GM06990 (cell line): Measurements from ENCODE around the gene AK2.
A peak's percentile ranks its signal among the peaks of the same experiment; 100 is the strongest.

ENCODE experiments used
- DNase-seq: peaks from one replicate; pipeline ENCODE4 v3.0.0-alpha.2; 2011; ENCODE audit not compliant: insufficient read length; ENCODE audit errors: extremely low read depth
- H3K27me3 ChIP-seq: replicated peaks from 2 replicates; pipeline ENCODE4 v1.6.0; 2011; ENCODE audit warnings: low read length; ENCODE audit not compliant: control insufficient read depth, insufficient read depth
- H3K36me3 ChIP-seq: 2 replicates; pipeline ENCODE4 v1.5.1; 2011; ENCODE audit warnings: low read length; ENCODE audit not compliant: control insufficient read depth, insufficient read depth
- H3K4me3 ChIP-seq: replicated peaks from 2 replicates; pipeline ENCODE4 v1.5.1; 2011; ENCODE audit warnings: low read depth, mild to moderate bottlenecking, control low read depth, low read length
- TF ChIP-seq, protein P1 (sequence below): IDR thresholded peaks from 2 replicates; pipeline ENCODE4 v1.5.1; 2011; ENCODE audit warnings: low read length, control low read depth, mild to moderate bottlenecking, inconsistent platforms; ENCODE audit not compliant: insufficient read depth, poor library complexity, severe bottlenecking

AK2 gene

DNA sequence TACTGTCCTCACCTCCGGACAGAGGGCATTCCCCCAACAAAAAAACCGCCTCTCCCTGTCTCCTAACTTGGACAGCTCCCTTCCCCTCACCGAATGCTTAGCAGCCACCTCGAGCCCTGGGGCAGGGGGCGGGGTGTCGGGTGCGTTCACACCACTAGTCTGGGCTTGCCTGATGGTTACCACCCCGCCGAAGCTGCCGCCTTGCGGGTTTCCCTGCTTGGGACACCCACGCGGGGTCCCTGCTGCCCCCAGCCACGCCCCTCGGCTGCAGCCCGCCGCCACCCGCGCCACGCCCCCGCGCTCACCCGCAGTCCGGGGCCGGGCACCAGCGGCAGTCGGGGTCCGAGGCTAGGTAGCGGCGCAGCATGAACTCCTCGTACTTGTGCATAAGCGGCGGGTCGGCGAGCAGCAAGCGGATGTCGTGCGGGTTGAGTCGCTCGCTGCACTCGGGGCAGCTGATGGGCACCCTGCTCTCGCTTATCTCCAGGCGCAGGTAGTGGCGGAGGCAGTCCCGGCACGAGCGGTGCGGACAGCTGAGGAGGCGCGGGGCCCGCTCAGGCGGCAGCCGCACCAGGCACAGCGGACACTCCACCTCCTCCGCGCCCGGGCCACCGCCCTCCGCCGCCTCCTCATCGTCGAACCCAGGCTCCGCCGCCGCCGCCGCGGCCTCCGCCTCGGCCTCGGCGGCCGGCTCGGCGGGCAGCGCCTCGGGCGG, 72.8 kb downstream of the AK2 start:
- peak; percentile 76 for DNase-seq
- H3K27me3 ChIP-seq, result no peaks in the 10 kb centered on the region
- TF ChIP-seq, protein P1, sequence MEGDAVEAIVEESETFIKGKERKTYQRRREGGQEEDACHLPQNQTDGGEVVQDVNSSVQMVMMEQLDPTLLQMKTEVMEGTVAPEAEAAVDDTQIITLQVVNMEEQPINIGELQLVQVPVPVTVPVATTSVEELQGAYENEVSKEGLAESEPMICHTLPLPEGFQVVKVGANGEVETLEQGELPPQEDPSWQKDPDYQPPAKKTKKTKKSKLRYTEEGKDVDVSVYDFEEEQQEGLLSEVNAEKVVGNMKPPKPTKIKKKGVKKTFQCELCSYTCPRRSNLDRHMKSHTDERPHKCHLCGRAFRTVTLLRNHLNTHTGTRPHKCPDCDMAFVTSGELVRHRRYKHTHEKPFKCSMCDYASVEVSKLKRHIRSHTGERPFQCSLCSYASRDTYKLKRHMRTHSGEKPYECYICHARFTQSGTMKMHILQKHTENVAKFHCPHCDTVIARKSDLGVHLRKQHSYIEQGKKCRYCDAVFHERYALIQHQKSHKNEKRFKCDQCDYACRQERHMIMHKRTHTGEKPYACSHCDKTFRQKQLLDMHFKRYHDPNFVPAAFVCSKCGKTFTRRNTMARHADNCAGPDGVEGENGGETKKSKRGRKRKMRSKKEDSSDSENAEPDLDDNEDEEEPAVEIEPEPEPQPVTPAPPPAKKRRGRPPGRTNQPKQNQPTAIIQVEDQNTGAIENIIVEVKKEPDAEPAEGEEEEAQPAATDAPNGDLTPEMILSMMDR, result no peak
- H3K4me3 ChIP-seq, result peak overlapping the region; percentile 94
- no peaks in the 10 kb centered on the region for H3K36me3 ChIP-seq

DNA sequence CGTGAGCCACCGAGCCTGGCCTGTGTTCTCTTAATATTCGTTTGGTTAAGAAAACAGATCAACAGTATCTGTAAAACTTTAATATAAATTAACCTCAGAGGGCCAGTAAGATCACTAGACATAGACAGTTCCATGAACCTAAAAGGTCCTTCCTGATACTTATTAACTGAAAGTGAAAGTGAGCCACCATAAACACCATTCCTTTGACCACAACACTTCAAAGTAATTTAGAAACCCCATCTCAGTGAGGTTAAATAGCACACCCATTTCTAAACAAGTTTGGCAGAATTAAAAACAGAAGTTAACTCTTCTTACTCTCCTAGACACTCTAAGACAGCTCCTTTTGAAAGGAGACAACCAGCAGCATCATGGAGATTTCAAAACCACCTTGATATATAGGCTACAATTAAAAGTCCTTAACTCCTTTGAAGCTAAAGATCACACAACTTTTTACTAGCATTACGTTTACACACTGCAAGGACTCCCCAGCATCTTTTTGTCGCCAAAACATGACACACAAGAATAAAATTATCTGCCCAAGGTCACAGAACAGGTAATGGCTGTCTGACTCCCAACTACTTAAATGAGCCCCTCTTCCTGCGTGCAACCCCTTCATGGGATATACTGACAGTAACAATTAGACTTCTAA, 74.3 kb downstream of the AK2 start:
- peak; percentile 39 for DNase-seq
- TF ChIP-seq, protein P1, result no peak
- Histone ChIP-seq H3K36me3 (no peaks in the 10 kb centered on the region), H3K27me3 (no peaks in the 10 kb centered on the region), H3K4me3 (peak overlapping the region; percentile 94)

DNA sequence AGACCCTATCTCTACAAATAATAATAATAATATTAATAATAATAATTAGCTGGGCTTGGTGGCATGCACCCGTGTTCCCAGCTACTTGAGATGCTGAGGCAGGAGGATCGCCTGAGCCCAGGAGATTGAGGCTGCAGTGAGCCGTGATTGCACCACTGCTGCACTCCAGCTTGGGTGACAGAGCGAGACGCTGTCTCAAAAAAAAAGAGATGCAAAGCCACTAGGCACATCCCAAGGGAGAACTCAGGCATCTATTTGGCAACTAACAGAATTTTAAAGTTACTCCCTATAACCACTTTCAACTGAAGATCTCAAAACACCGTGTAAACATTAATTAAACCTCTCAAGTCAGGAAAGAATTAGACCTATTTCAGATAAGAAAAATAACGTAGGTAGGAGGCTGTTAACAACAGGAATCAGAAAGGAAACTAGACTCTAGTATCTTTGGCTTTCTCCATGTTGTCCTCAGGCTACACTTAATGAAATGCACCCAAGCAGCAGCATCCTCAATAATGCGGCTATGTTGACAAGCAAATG, 75.8 kb downstream of the AK2 start:
- H3K27me3 ChIP-seq, result no peaks in the 10 kb centered on the region
- TF ChIP-seq, protein P1, result no peak
- no peaks in the 10 kb centered on the region for H3K36me3 ChIP-seq
- no peak for DNase-seq
- peak overlapping the region; percentile 32 for H3K4me3 ChIP-seq

DNA sequence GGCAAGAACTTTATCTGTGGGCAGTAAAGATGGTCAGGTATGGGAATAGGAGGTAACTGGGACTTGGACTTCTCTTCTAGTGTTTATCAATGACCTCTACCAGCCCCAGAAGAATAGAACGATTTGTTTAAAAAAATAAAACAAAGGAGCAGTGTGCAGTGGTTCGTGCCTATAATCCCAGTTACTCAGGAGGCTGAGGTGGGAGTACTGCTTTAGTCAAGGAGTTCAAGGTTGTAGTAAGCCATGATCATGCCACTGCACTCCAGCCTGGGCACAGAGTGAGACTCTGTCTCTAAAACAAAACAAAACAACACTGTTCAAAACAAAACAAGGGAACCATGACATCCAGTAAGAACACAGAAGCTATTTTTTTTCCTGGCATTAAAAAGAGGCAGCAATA, 76.3 kb downstream of the AK2 start:
- no peaks in the 10 kb centered on the region for H3K27me3 ChIP-seq
- no peak for DNase-seq
- TF ChIP-seq, protein P1, result no peak
- no peaks in the 10 kb centered on the region for H3K36me3 ChIP-seq
- H3K4me3 ChIP-seq, result no peak overlapping the region

DNA sequence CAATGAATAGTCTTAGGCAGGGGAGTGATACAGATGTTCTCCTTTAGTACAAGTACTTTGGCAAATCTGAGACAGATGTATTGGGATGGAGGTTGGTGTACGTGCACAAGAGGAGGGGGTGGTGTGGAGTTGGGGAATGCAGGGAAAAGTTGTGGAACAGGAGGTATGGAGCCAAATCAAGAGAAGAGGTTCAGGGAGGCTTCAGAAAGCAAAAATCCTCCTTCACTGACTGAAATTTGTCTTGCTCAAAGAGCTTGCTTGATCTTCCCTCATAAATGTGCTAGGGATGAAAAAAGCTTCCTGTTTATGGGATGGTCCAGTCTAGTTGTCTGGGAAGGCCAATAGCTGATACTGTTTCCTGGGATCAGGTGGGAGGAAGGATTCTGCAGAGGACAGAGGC, 77.9 kb downstream of the AK2 start:
- TF ChIP-seq, protein P1, result no peak
- H3K36me3 ChIP-seq, result no peaks in the 10 kb centered on the region
- no peak overlapping the region for H3K4me3 ChIP-seq
- H3K27me3 ChIP-seq, result no peaks in the 10 kb centered on the region
- no peak for DNase-seq
